ENCODE results near the gene MSH6.
A peak's percentile ranks its signal among the peaks of the same experiment; 100 is the strongest.

The MSH6 gene

DNA sequence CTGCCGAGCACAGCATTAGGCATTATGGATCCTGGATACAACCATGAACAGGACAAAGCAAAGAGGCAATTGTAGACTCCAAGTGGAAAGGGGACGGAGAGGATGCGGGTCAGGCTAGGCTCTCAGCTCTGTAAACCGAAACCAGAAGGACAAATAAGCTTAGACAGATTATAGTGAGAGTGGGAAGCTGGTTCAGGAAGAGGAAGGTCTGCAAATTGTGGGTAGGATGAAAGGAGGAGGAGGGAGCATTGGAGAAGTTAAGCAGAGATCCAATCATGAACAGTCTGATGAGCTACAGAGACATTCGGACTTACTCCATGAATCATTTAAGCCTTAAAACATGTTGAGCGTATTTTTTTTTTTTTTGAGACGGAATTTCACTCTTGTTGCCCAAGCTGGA, 3.0 kb downstream of the MSH6 start:
- TF ChIP-seq, protein P1, sequence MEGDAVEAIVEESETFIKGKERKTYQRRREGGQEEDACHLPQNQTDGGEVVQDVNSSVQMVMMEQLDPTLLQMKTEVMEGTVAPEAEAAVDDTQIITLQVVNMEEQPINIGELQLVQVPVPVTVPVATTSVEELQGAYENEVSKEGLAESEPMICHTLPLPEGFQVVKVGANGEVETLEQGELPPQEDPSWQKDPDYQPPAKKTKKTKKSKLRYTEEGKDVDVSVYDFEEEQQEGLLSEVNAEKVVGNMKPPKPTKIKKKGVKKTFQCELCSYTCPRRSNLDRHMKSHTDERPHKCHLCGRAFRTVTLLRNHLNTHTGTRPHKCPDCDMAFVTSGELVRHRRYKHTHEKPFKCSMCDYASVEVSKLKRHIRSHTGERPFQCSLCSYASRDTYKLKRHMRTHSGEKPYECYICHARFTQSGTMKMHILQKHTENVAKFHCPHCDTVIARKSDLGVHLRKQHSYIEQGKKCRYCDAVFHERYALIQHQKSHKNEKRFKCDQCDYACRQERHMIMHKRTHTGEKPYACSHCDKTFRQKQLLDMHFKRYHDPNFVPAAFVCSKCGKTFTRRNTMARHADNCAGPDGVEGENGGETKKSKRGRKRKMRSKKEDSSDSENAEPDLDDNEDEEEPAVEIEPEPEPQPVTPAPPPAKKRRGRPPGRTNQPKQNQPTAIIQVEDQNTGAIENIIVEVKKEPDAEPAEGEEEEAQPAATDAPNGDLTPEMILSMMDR (IDR thresholded peaks at IDR 0.05; ENCODE audit: borderline replicate concordance, extremely low read depth, low read length, poor library complexity, severe bottlenecking): no peak
- TF ChIP-seq EZH2 (IDR thresholded peaks at IDR 0.05; ENCODE audit: borderline replicate concordance, low read depth, low read length, severe bottlenecking): no peak
- H3K27ac ChIP-seq (ENCODE audit: low read length): no peak overlapping the region

DNA sequence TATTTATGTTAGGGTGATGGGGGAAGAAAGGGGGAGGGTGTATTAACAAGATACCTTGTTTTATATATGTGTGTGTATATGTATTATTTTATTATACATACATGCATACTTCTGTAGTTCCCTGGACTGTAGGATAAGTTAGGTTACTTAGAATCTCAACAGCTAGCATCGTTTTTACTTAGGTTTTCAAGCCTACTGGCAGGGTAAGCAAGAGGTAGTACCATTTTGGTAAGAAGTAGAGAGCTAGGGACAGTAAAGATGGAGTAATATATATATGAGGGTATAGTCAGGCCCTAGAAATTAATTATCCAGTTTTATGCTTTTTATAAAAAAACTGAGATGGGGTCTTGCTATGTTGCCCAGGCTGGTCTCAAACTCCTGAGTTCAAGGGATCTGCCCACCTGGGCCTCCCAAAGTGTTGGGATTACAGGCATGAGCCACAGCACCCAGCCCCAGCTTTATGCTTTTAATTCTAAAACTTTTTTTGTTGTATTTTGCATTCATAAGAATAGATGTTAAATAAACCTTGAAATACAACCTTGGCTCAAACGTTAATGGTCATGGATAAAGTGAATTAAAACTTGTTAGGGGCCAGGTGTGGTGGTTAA, 13.2 kb downstream of the MSH6 start:
- no peak overlapping the region for H2AFZ ChIP-seq (ENCODE audit: low read depth, low read length)
- H3K79me2 ChIP-seq (ENCODE audit: insufficient read depth, low read length): peaks cover 98% of the 10 kb centered on the region
- no peaks in the 10 kb centered on the region for H3K9me3 ChIP-seq (ENCODE audit: insufficient read depth, low read length, severe bottlenecking)
- no peak overlapping the region for H3K4me2 ChIP-seq (ENCODE audit: insufficient read depth, low read length)
- H3K4me3 ChIP-seq (ENCODE audit: low read depth in 1 of 2, low read length in 2 of 2): no peak overlapping the region
- H3K9ac ChIP-seq (ENCODE audit: low read depth, low read length): no peak overlapping the region
- peaks cover 87% of the 10 kb centered on the region for H3K36me3 ChIP-seq (ENCODE audit: insufficient read depth, low read length)
- H4K20me1 ChIP-seq (ENCODE audit: insufficient read depth, low read length): peaks cover 82% of the 10 kb centered on the region
- ATAC-seq (ENCODE audit: insufficient read depth, low read depth) (no peak), DNase-seq (no peak)
- no peak for TF ChIP-seq EZH2 (IDR thresholded peaks at IDR 0.05; ENCODE audit: borderline replicate concordance, low read depth, low read length, severe bottlenecking)
- TF ChIP-seq, protein P1 (IDR thresholded peaks at IDR 0.05; ENCODE audit: borderline replicate concordance, extremely low read depth, low read length, poor library complexity, severe bottlenecking): no peak
- H3K27me3 ChIP-seq (ENCODE audit: insufficient read depth, low read length, poor library complexity): no peaks in the 10 kb centered on the region
- H3K4me1 ChIP-seq (ENCODE audit: insufficient read depth, low read length): no peaks in the 10 kb centered on the region
- H3K27ac ChIP-seq (ENCODE audit: low read length): no peak overlapping the region

More for the DNA sequence above, 3.0 kb downstream of the MSH6 start:
- H3K27me3 ChIP-seq (ENCODE audit: insufficient read depth, low read length, poor library complexity): no peaks in the 10 kb centered on the region
- H4K20me1 ChIP-seq (ENCODE audit: insufficient read depth, low read length): peaks cover 70% of the 10 kb centered on the region
- peaks cover 80% of the 10 kb centered on the region for H3K79me2 ChIP-seq (ENCODE audit: insufficient read depth, low read length)
- peaks cover 48% of the 10 kb centered on the region for H3K4me1 ChIP-seq (ENCODE audit: insufficient read depth, low read length)
- no peak overlapping the region for H2AFZ ChIP-seq (ENCODE audit: low read depth, low read length)
- peak overlapping the region in 1 of 2 experiments; percentile 90; a peak in 1 of 4 replicates for H3K4me3 ChIP-seq (ENCODE audit: low read depth in 1 of 2, low read length in 2 of 2)
- ATAC-seq (ENCODE audit: insufficient read depth, low read depth) (no peak), DNase-seq (no peak)
- H3K4me2 ChIP-seq (ENCODE audit: insufficient read depth, low read length): peak overlapping the region; percentile 87
- H3K9me3 ChIP-seq (ENCODE audit: insufficient read depth, low read length, severe bottlenecking): no peaks in the 10 kb centered on the region
- no peak overlapping the region for H3K9ac ChIP-seq (ENCODE audit: low read depth, low read length)
- peaks cover 51% of the 10 kb centered on the region for H3K36me3 ChIP-seq (ENCODE audit: insufficient read depth, low read length)

DNA sequence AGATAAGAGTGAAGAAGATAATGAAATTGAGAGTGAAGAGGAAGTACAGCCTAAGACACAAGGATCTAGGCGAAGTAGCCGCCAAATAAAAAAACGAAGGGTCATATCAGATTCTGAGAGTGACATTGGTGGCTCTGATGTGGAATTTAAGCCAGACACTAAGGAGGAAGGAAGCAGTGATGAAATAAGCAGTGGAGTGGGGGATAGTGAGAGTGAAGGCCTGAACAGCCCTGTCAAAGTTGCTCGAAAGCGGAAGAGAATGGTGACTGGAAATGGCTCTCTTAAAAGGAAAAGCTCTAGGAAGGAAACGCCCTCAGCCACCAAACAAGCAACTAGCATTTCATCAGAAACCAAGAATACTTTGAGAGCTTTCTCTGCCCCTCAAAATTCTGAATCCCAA, 15.7 kb downstream of the MSH6 start:
- peaks cover 98% of the 10 kb centered on the region for H3K79me2 ChIP-seq (ENCODE audit: insufficient read depth, low read length)
- H3K27me3 ChIP-seq (ENCODE audit: insufficient read depth, low read length, poor library complexity): no peaks in the 10 kb centered on the region
- no peak overlapping the region for H3K4me2 ChIP-seq (ENCODE audit: insufficient read depth, low read length)
- H3K4me3 ChIP-seq (ENCODE audit: low read depth in 1 of 2, low read length in 2 of 2): no peak overlapping the region
- H2AFZ ChIP-seq (ENCODE audit: low read depth, low read length): no peak overlapping the region
- ATAC-seq (ENCODE audit: insufficient read depth, low read depth) (no peak), DNase-seq (no peak)
- H3K9me3 ChIP-seq (ENCODE audit: insufficient read depth, low read length, severe bottlenecking): no peaks in the 10 kb centered on the region
- H4K20me1 ChIP-seq (ENCODE audit: insufficient read depth, low read length): peaks cover 82% of the 10 kb centered on the region
- H3K9ac ChIP-seq (ENCODE audit: low read depth, low read length): no peak overlapping the region
- H3K27ac ChIP-seq (ENCODE audit: low read length): no peak overlapping the region
- H3K4me1 ChIP-seq (ENCODE audit: insufficient read depth, low read length): no peaks in the 10 kb centered on the region
- TF ChIP-seq, protein P1 (IDR thresholded peaks at IDR 0.05; ENCODE audit: borderline replicate concordance, extremely low read depth, low read length, poor library complexity, severe bottlenecking): no peak
- no peak for TF ChIP-seq EZH2 (IDR thresholded peaks at IDR 0.05; ENCODE audit: borderline replicate concordance, low read depth, low read length, severe bottlenecking)
- peaks cover 94% of the 10 kb centered on the region for H3K36me3 ChIP-seq (ENCODE audit: insufficient read depth, low read length)
